CD14-positive monocyte (primary cell): ENCODE data around the gene FBXL4. TPM values are rescaled to one million over a fixed set of nuclear protein-coding genes. Genes with fewer than 3 reads are reported as not detected.
A peak's percentile ranks its signal among the peaks of the same experiment; 100 is the strongest.

Source experiments
- DNase-seq, 3 donors: peaks; one replicate each; pipeline ENCODE4 v3.0.0-alpha.2; 2011 to 2022
- H2AFZ ChIP-seq: 2 replicates; pipeline ENCODE4 v1.6.0; 2012; ENCODE audit warnings: mild to moderate bottlenecking, low read depth, low read length, inconsistent platforms; ENCODE audit not compliant: insufficient read depth, poor library complexity, severe bottlenecking
- H3K27ac ChIP-seq, 2 donors: 1 replicate in 1 of 2; 2 replicates in 1 of 2; pipeline ENCODE4 v1.5.1; 2012 to 2013; ENCODE audit warnings: low read length in 2 of 2, control low read depth in 1 of 2, inconsistent platforms in 1 of 2, low read depth in 1 of 2, mild to moderate bottlenecking in 1 of 2
- H3K27me3 ChIP-seq, 2 donors: one replicate each; pipeline versions ENCODE4 v1.6.0 to v1.6.1; 2011 to 2013; ENCODE audit warnings: low read length in 2 of 2; ENCODE audit not compliant: control insufficient read depth in 2 of 2, insufficient read depth in 2 of 2
- H3K36me3 ChIP-seq, 2 donors: replicated peaks in 1 of 2; 1 replicate in 1 of 2; 2 replicates in 1 of 2; pipeline versions ENCODE4 v1.5.1 to v1.6.1; 2012 to 2013; ENCODE audit warnings: low read length in 2 of 2, control low read depth in 1 of 2, inconsistent platforms in 1 of 2, mild to moderate bottlenecking in 1 of 2; ENCODE audit not compliant: insufficient read depth in 2 of 2, control insufficient read depth in 1 of 2
- H3K4me1 ChIP-seq, 2 donors: 1 replicate in 1 of 2; 2 replicates in 1 of 2; pipeline versions ENCODE4 v1.5.1 to v1.6.1; 2012 to 2013; ENCODE audit warnings: low read length in 2 of 2, control low read depth in 1 of 2, inconsistent platforms in 1 of 2, mild to moderate bottlenecking in 1 of 2, moderate library complexity in 1 of 2; ENCODE audit not compliant: insufficient read depth in 2 of 2, control insufficient read depth in 1 of 2
- H3K4me2 ChIP-seq: replicated peaks from 2 replicates; pipeline ENCODE3; 2012; ENCODE audit warnings: low read length, moderate library complexity, mild to moderate bottlenecking; ENCODE audit not compliant: poor library complexity, severe bottlenecking; ENCODE audit errors: extremely low read depth
- H3K4me3 ChIP-seq, 3 experiments: fragments of 200-600 bp in 1 of 3; sonication (generic) in 1 of 3; replicated peaks in 1 of 3; 1 replicate in 2 of 3; 2 replicates in 1 of 3; pipeline ENCODE4 v1.5.1; 2011 to 2013; ENCODE audit warnings: low read length in 3 of 3, mild to moderate bottlenecking in 3 of 3, control low read depth in 2 of 3, low read depth in 2 of 3, inconsistent platforms in 1 of 3, moderate library complexity in 1 of 3
- H3K79me2 ChIP-seq: 2 replicates; pipeline ENCODE4 v1.6.0; 2012; ENCODE audit warnings: mild to moderate bottlenecking, control low read depth, inconsistent platforms, low read length, moderate library complexity; ENCODE audit not compliant: insufficient read depth
- H3K9ac ChIP-seq: 2 replicates; pipeline ENCODE4 v1.6.0; 2017; ENCODE audit warnings: low read length, mild to moderate bottlenecking; ENCODE audit not compliant: insufficient read depth, poor library complexity, severe bottlenecking
- H3K9me3 ChIP-seq, 2 donors: replicated peaks in 1 of 2; 1 replicate in 1 of 2; 2 replicates in 1 of 2; pipeline versions ENCODE4 v1.5.1 to v1.6.1; 2012 to 2013; ENCODE audit warnings: low read length in 2 of 2, control low read depth in 1 of 2; ENCODE audit not compliant: control insufficient read depth in 1 of 2, insufficient read depth in 1 of 2
- H4K20me1 ChIP-seq: 2 replicates; pipeline ENCODE4 v1.6.0; 2012; ENCODE audit warnings: mild to moderate bottlenecking, low read length, control low read depth, moderate library complexity; ENCODE audit not compliant: insufficient read depth
- H3K27ac Mint-ChIP-seq, 7 donors: one replicate each; pipeline ENCODE4 v1.8.0; 2020; ENCODE audit warnings: mild to moderate bottlenecking in 7 of 7, mixed read lengths in 7 of 7, moderate library complexity in 6 of 7, inconsistent platforms in 2 of 7
- H3K27me3 Mint-ChIP-seq, 3 donors: one replicate each; pipeline ENCODE4 v1.8.0; 2021 to 2022; ENCODE audit warnings: low read depth in 3 of 3, mild to moderate bottlenecking in 3 of 3, mixed read lengths in 3 of 3, moderate library complexity in 3 of 3, inconsistent platforms in 1 of 3
- H3K36me3 Mint-ChIP-seq, 2 donors: one replicate each; pipeline ENCODE4 v1.8.0; 2020; ENCODE audit warnings: mixed read lengths in 2 of 2, inconsistent platforms in 1 of 2, mild to moderate bottlenecking in 1 of 2
- H3K4me1 Mint-ChIP-seq: one replicate; pipeline ENCODE4 v1.8.0; 2020; ENCODE audit warnings: mild to moderate bottlenecking, mixed read lengths
- H3K4me3 Mint-ChIP-seq, 2 donors: one replicate each; pipeline ENCODE4 v1.8.0; 2020; ENCODE audit warnings: mild to moderate bottlenecking in 2 of 2, mixed read lengths in 2 of 2, moderate library complexity in 1 of 2
- H3K9me3 Mint-ChIP-seq, 7 donors: one replicate each; pipeline ENCODE4 v1.8.0; 2020 to 2022; ENCODE audit warnings: mixed read lengths in 7 of 7, mild to moderate bottlenecking in 6 of 7, moderate library complexity in 6 of 7, inconsistent platforms in 2 of 7
- CTCF ChIP-seq: fragments of 200-600 bp; IDR thresholded peaks from one replicate; pipeline ENCODE4 v1.8.0; 2022; ENCODE audit warnings: antibody characterized with exemption, mild to moderate bottlenecking
- WGBS: methylation state at CpG from one replicate; pipeline ENCODE4 v1.1.5; 2013; ENCODE audit warnings: missing lambda C conversion rate; ENCODE audit not compliant: insufficient coverage; 5-methylcytosine and 5-hydroxymethylcytosine counted together
- intact Hi-C, 2 donors: fragments of 100-400 bp; cut with micrococcal nuclease; formaldehyde crosslinking; loops; one replicate each; pipeline versions ENCODE4 v1.15.0 to v1.15.1; 2023
- polyA minus RNA-seq: library from RNA; depleted of rRNA, polyadenylated mRNA; stranded (reverse); fragments of >200 nt; gene quantifications from 2 replicates; pipeline ENCODE4 v1.2.3, GENCODE V29; 2012
- polyA plus RNA-seq, 3 donors: library from polyadenylated mRNA; depleted of rRNA in 1 of 3; unstranded in 2 of 3; stranded (reverse) in 1 of 3; fragments of 300-500 nt in 2 of 3; fragments of >200 nt in 1 of 3; fragmentation: Illumina TruSeq in 2 of 3; gene quantifications; 1 replicate in 2 of 3; 2 replicates in 1 of 3; pipeline ENCODE4 v1.2.3, GENCODE V29; 2012 to 2021
- total RNA-seq, 12 experiments: library from RNA in 1 of 12; stranded (reverse) in 1 of 12; fragments of 120-200 nt in 1 of 12; gene quantifications; one replicate each; pipeline ENCODE4 v1.2.4 and lab custom pipeline; 2013 to 2026; ENCODE audit warnings: mixed read lengths in 6 of 12, inconsistent platforms in 1 of 12

The FBXL4 gene
- total RNA-seq (2013), result 12.1 TPM
- polyA plus RNA-seq (10 to 100 TPM in 1 of 3 donors, 1 to 10 TPM in 2; 5.7 to 10.9 (median 8.6) TPM), polyA minus RNA-seq (4.0 and 5.4 TPM in 2 replicates), total RNA-seq (lab: John Stamatoyannopoulos, UW) (5.7 to 23.3 (median 17.9) reads per million in 11 experiments)

- peak; percentile 60 to 72 (median 64) for DNase-seq
- H3K27me3 ChIP-seq, result no peaks in the 10 kb centered on the region
- no peaks in the 10 kb centered on the region for H4K20me1 ChIP-seq
- H3K4me2 ChIP-seq, result peak within 1 kb of the TSS; percentile 90
- WGBS, result under 1% methylated on average over 54 of the region's 93 CpGs
- H3K9ac ChIP-seq, result peak within 1 kb of the TSS; percentile 89
- peak within 1 kb of the TSS; percentile 85 for H2AFZ ChIP-seq
- intact Hi-C loops, result no loop called here
- no peaks in the 10 kb centered on the region for H3K9me3 ChIP-seq
- Mint-ChIP-seq H3K27ac (peak within 1 kb of the TSS; percentile 81 to 91 (median 86)), H3K4me1 (peaks cover 29% of the 10 kb centered on the region), H3K36me3 (peaks cover 0 to 2% of the 10 kb centered on the region in 2 donors), H3K9me3 (peaks cover 0 to 7% (median 3%) of the 10 kb centered on the region in 7 donors), H3K27me3 (peaks cover 0 to 2% (median 2%) of the 10 kb centered on the region in 3 donors), H3K4me3 (peak within 1 kb of the TSS; percentile 90 to 94)
- peaks cover 11 to 21% of the 10 kb centered on the region in 2 donors for H3K4me1 ChIP-seq
- no peaks in the 10 kb centered on the region for H3K36me3 ChIP-seq
- peak within 1 kb of the TSS; percentile 53 to 85 (median 76) for H3K4me3 ChIP-seq
- TF ChIP-seq CTCF, result no peak
- H3K27ac ChIP-seq, result peak within 1 kb of the TSS; percentile 59 to 79
- peaks cover 43% of the 10 kb centered on the region for H3K79me2 ChIP-seq
Observed at GRCh38 chr6:98947411-98948292, at the start of gene FBXL4. FBXL4 (minus strand) TSS chr6:98947946; CDS start chr6:98926988, 20,958 bp downstream.

GRCh38 chr6:98995116-98995515, 47.4 kb upstream of the FBXL4 start:
- Histone ChIP-seq H2AFZ (no peak overlapping the region), H4K20me1 (no peaks in the 10 kb centered on the region), H3K27ac (no peak overlapping the region), H3K4me3 (no peak overlapping the region), H3K9ac (no peak overlapping the region), H3K4me2 (no peak overlapping the region), H3K36me3 (no peaks in the 10 kb centered on the region), H3K27me3 (no peaks in the 10 kb centered on the region), H3K4me1 (no peaks in the 10 kb centered on the region), H3K9me3 (no peaks in the 10 kb centered on the region), H3K79me2 (no peaks in the 10 kb centered on the region)
- no peak overlapping the region for H3K27ac Mint-ChIP-seq
- TF ChIP-seq CTCF, result no peak
- no peaks in the 10 kb centered on the region for H3K4me1 Mint-ChIP-seq
- H3K4me3 Mint-ChIP-seq, result no peak overlapping the region
- intact Hi-C loops, result no loop called here
- peaks cover 0 to 6% (median 0%) of the 10 kb centered on the region in 7 donors for H3K9me3 Mint-ChIP-seq
- no peak for DNase-seq
- no peaks in the 10 kb centered on the region for H3K36me3 Mint-ChIP-seq
- peaks cover 0 to 4% (median 0%) of the 10 kb centered on the region in 3 donors for H3K27me3 Mint-ChIP-seq
- no CpG with 5 or more reads among the region's 1 CpG for WGBS
